ENCODE measurements around the gene TLNRD1.

GRCh38 chr15:81008312-81008711 is 7.6 kb downstream of the TLNRD1 start:
- no peak for TF ChIP-seq CTCF (IDR thresholded peaks at IDR 0.05)
- no peak for TF ChIP-seq POLR2A (IDR thresholded peaks at IDR 0.05)
- TF ChIP-seq EP300 (IDR thresholded peaks at IDR 0.05) = no peak
- TF ChIP-seq POLR2AphosphoS5 (IDR thresholded peaks at IDR 0.05) = no peak

Measured in gastroesophageal sphincter (tissue), 3 donors.